NT2/D1 (cell line): ENCODE measurements around the gene FAM117A.

Source experiments
- SUZ12 ChIP-seq: IDR thresholded peaks from 2 replicates; pipeline ENCODE4 v1.6.1; 2011; ENCODE audit not compliant: insufficient read length, insufficient read depth; ENCODE audit errors: extremely low read depth
- YY1 ChIP-seq: IDR thresholded peaks from 2 replicates; pipeline ENCODE4 v1.6.1; 2011; ENCODE audit not compliant: insufficient read length, insufficient read depth
- ZNF274 ChIP-seq: IDR thresholded peaks from 2 replicates; pipeline ENCODE4 v1.6.1; 2011; ENCODE audit warnings: mild to moderate bottlenecking, low read depth, low read length

DNA sequence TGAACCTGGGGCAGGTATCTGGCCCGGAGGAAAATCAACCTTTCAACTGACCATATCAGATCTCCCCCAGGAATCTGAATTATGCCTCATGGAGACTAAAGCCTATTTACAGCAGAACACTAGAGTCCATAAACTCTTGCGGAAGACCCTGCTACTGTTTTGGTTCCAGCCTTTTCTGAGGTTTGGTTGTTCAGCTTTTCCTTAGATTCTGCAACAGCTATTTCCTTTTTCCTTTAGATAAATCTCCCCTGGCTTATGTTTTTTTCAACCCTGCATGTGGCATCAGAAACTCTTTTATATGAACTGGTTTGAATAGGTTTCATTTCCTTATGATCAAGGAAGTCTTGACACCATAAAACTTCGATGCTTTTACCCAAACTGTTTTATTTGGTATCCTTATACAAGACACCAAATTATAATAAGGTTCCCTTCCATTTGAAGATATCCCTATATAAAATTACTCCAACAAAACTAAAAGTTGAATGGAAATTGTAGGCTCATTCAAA, 99.2 kb downstream of the FAM117A start:
- TF ChIP-seq ZNF274 (no peak), SUZ12 (no peak), YY1 (no peak)
